ENCODE data around the gene ARL4A.

Gene ARL4A

DNA sequence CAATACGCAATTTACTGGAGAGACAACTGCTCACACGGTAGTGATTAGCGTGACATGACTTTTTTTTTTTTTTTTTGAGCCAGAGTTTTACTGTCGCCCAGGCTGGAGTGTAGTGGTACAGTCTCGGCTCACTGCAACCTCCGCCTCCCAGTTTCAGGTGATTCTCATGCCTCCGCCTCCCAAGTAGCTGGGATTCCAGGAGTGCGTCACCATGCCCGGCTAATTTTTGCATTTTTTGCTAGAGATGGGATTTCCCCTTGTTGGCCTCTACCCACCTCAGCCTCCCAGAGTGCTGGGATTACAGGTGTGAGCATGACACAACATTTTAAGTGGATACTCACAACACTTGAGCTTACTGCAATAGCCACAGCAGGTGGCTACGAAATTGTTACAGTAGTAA is 11.9 kb downstream of the ARL4A start:
- DNase-seq (ENCODE audit: low read depth in 2 of 2, low spot score in 1 of 2) = no peak

GRCh38 chr7:12701433-12701832 is 14.0 kb downstream of the ARL4A start:
- no peak for DNase-seq (ENCODE audit: low read depth in 2 of 2, low spot score in 1 of 2)

DNA sequence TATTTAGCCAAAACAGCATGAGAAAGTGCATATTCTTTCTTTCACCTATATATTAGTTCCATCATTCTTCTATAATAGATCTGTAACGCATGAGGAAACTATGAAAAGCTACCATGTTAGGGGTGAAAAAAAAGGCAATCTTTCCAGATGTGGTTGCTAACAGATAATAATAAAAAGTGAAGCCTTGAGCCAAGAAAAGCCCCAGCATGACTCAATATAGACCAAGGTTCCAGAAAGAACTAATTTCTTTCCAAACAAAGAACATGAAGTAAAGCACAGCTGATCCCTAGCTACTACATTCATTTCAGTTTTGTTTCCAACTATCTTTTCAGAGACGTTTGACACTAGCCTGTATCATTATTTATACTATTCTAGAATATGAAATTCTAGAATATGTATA is 16.4 kb downstream of the ARL4A start:
- DNase-seq (ENCODE audit: low read depth in 2 of 2, low spot score in 1 of 2) = no peak

DNA sequence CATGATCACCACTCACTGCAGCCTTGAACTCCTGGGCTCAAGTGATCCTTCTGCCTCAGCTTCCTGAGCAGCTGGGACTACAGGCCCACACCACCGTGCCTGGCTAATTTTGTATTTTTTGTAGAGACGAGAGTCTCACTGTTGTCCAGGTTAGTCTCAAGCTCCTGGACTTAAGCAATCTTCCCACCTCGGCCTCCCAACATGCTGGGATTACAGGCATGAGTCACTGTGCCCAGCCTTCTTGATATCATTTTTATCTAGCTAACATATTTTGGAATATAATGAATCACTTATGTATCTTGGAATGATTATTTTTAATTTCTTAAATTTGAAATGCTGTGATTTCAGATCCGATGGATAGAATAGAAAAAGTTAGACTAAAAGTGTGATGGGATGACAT is 18.4 kb downstream of the ARL4A start:
- no peak for DNase-seq (ENCODE audit: low read depth in 2 of 2, low spot score in 1 of 2)

DNA sequence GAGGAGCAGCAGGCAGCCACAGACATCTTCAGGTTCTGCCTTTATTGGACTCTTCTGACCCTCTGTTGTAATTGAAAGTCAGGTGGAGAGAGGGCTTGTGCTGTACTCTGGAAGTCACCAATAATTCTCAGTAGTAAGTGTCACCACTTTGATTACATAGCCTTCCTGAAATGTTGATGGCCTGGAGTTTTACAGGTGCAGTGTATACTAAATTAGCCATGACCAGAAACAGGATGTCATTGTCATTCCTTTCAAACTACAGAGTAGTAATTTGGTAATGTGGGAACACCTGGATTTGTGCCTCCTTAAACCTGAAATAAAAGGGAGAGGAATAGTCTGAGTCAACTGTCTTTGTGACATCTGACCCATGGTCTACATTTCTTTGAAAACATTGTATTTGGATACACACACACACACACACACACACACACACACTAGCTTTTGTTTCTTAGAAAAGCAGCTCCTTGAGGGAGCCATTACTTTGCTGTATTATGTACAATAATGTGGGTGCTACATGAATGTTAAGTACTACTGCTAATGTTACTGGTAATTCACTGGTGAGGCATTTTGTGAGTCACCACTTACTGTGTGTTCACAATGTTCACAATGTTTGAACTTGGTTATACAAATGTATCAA is 19.6 kb downstream of the ARL4A start:
- no peak for DNase-seq (ENCODE audit: low read depth in 2 of 2, low spot score in 1 of 2)

DNA sequence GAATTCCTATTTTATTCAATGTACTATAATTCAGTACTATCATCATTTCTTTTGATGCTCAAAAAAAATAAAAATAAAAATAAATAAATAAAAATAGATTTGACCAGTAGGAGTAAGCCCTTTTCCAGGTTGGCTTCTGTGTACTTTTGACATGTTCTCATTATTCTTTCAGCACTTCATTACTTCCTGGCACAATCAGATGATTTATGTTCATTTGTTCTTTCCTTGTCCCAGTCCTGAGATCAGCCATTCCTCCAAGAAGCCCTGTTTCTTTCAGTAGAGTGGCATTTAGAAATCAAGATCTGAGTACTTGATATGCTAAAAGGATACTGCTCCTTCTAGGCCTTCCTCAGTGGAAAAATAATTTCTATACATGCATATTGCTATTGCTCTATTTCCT is 20.9 kb downstream of the ARL4A start:
- no peak for DNase-seq (ENCODE audit: low read depth in 2 of 2, low spot score in 1 of 2)

DNA sequence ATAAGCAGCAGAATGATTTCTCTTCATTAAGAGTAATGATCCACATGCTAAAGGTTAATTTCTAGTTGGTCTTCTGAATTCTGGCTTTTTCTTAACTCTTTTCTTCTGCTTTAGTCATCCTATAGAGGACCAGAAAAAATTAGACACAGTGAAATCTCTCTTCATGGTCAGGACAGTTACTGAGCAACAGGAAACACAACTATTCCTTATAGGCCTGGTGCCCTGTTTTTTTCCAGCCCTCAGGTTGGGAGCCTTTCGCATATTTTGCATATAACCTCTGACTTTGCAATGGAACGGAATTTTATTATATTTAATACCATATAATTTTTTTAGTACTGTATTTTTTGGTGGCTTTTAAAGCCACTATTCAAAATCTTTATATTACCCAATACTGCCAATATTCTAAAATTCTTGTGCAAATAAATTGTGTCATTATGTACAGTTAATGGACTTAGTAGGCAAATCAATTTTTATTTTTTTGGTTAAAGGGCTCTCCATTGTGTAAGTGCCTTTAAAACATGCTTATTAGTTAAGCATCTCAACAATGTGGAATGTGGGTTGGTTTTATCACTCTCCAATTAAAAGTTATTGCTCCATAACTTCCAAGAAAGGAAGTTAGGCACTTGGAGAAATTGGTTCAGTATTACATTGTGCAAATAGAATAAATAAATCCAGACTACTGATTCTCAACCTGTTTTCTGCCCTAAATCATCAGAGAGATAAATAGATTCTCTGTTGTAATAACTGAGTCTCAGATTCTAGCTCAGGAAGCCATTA is 22.5 kb downstream of the ARL4A start:
- no peak for DNase-seq (ENCODE audit: low read depth in 2 of 2, low spot score in 1 of 2)

DNA sequence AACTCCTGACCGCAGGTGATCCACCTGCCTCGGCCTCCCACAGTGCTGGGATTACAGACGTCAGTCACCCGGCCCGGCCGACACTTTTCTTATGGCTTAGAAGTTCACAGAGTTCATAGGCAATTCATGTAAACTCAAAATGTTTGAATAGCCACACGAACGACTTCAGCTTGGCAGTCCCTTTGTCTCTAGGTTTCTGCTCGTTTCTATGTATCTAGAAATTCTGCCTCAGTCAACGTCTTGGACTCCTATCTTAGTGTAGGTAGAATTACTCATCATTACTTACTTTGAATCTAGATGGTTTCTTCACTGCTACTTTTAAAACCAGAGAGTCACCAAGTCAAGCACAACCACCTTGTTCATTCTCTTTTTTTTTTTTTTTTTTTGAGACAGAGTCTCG is 23.7 kb downstream of the ARL4A start:
- DNase-seq (ENCODE audit: low read depth in 2 of 2, low spot score in 1 of 2) = no peak

- no peak for DNase-seq (ENCODE audit: low read depth in 2 of 2, low spot score in 1 of 2)
Observed at GRCh38 chr7:12712236-12712635, 24.8 kb downstream of the ARL4A start.

GRCh38 chr7:12713625-12714378 is 26.4 kb downstream of the ARL4A start:
- DNase-seq (ENCODE audit: low read depth in 2 of 2, low spot score in 1 of 2) = no peak

DNA sequence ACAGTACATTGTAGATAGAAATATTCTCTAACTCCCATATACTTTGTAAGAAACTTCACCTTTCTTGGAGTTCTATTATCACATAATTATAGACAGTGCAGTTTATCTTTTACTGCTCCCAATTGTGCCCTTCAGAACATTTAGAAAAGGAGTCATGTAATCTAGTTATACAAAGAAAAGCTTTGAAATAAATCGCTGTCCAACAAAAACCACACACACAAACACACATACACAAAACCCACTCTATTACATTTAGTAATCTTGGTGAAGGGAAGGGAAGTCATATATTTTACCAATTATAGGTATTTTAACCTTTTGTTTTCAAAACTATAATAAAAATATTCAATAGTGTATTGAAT is 26.9 kb downstream of the ARL4A start:
- no peak for DNase-seq (ENCODE audit: low read depth in 2 of 2, low spot score in 1 of 2)

GRCh38 chr7:12715372-12716133 is 28.1 kb downstream of the ARL4A start:
- DNase-seq (ENCODE audit: low read depth in 2 of 2, low spot score in 1 of 2) = no peak

GRCh38 chr7:12716134-12716681 is 28.8 kb downstream of the ARL4A start:
- DNase-seq (ENCODE audit: low read depth in 2 of 2, low spot score in 1 of 2) = no peak

GRCh38 chr7:12716722-12717121 is 29.3 kb downstream of the ARL4A start:
- DNase-seq (ENCODE audit: low read depth in 2 of 2, low spot score in 1 of 2) = no peak

GRCh38 chr7:12719141-12719919 is 31.9 kb downstream of the ARL4A start:
- DNase-seq (ENCODE audit: low read depth in 2 of 2, low spot score in 1 of 2) = no peak

- no peak for DNase-seq (ENCODE audit: low read depth in 2 of 2, low spot score in 1 of 2)
Observed at GRCh38 chr7:12719981-12720865, 32.8 kb downstream of the ARL4A start.

DNA sequence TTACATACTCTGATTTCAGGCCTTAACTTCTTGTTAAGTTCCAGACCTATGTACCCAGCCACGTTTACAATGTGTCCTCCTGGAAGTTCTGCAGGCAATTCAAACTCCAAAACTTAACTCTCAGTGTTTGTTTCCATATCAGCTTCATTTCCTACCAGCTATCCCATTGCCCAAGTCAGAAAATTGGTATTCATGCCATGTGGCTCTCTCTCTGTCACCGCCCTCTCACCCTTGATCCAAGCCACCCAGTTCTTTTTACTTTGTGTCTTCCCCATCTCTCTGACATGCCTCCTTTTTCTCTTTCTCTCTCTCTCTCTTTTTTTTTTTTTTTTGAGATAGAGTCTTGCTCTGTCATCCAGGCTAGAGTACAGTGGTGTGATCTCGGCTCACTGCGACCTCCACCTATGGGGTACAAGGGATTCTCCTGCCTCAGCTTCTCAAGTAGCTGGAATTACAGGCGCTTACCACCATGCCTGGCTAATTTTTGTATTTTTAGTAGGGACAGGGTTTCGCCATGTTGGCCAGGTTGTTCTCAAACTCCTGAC is 33.9 kb downstream of the ARL4A start:
- DNase-seq (ENCODE audit: low read depth in 2 of 2, low spot score in 1 of 2) = no peak

DNA sequence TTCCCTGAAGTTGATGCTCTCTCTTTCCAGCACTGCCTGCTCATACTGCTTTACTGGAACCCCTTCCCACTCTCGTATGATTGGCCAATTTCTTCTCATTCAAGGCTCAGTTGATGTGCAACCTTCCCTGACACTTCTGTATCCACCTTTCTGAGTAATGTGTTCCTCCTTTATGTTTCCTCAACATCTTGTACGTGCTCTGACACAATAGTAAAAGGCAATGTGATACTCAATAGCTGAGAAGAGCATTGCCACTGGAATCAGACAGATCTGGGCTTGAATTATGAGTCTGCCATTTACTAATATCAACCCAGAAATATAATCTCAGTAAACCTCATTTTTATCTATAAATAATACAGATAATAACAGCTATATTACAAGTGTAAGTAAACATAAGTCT is 34.7 kb downstream of the ARL4A start:
- DNase-seq (ENCODE audit: low read depth in 2 of 2, low spot score in 1 of 2) = no peak
